ENCODE results near the gene ADAMTSL4. TPM values are rescaled to one million over a fixed set of nuclear protein-coding genes. Genes with fewer than 3 reads are reported as not detected.
"Not testable (repeated sequence)": the region's sequence is repeated elsewhere in the genome, so short reads cannot be mapped to it uniquely, and the experiment has no call there.

The ADAMTSL4 gene
- total and polyA plus RNA-seq, 9 of the 15 experiments (the other 6 are each of a cell fraction or from before 2014, with no cell fraction given) = 12.7 to 212 (median 35.6) TPM

- peaks cover 11 to 17% of the 10 kb centered on the region in 2 experiments; a peak in 4 of 5 replicates for H3K4me1 ChIP-seq (replicated peaks in 1 of 2; ENCODE audit: control insufficient read depth in 2 of 2, insufficient read depth in 2 of 2, low read length in 2 of 2)
- no peaks in the 10 kb centered on the region for H4K20me1 ChIP-seq (replicated peaks; ENCODE audit: control insufficient read depth, insufficient read depth, low read length)
- no peak for TF ChIP-seq ZNF707 (CRISPR knock-in tag; conservative IDR thresholded peaks at IDR 0.05)
- TF ChIP-seq ZNF121 (CRISPR knock-in tag; conservative IDR thresholded peaks at IDR 0.05) = peak; percentile 84
- H3K4me2 ChIP-seq (ENCODE audit: insufficient read depth, low read length) = no peak overlapping the region
- no peaks in the 10 kb centered on the region; the same call in 1 of the 3 replicates for H3K36me3 ChIP-seq (ENCODE audit: control insufficient read depth, insufficient read depth, low read length)
- intact Hi-C loops (cut with micrococcal nuclease) (no loop called here), in situ Hi-C loops (cut with MboI) (no loop called here)
- no peak overlapping the region for H3K4me3 ChIP-seq
- no peak overlapping the region for H2AFZ ChIP-seq (ENCODE audit: low read depth, low read length)
- H3K27me3 ChIP-seq (ENCODE audit: control insufficient read depth in 2 of 2, insufficient read depth in 2 of 2, low read length in 2 of 2) = no peaks in the 10 kb centered on the region
- BruUV-seq (replicated peaks) = no TSS peak
- H3K27ac ChIP-seq (ENCODE audit: extremely low read depth, low read depth, low read length) = no peak overlapping the region
- H3K9ac ChIP-seq (ENCODE audit: insufficient read depth in 1 of 2, low read depth in 2 of 2, low read length in 2 of 2) = no peak overlapping the region
- H3K9me3 ChIP-seq (replicated peaks; ENCODE audit: control insufficient read depth, insufficient read depth, low read depth, low read length) = no peaks in the 10 kb centered on the region
- no peak for DNase-seq (ENCODE audit: extremely low read depth in 1 of 4, low spot score in 3 of 4)
- ChIA-PET POLR2A (no interaction called here), CTCF (ENCODE audit: low intra/inter-chr PET ratio) (no interaction called here)
- no peak for ATAC-seq
- no peak for FAIRE-seq
- no peaks in the 10 kb centered on the region for H3K9me1 ChIP-seq (ENCODE audit: control insufficient read depth, insufficient read depth, low read length)
- H3K79me2 ChIP-seq (ENCODE audit: control insufficient read depth, insufficient read depth, low read length) = no peaks in the 10 kb centered on the region
Measured at GRCh38 chr1:150601540-150601939, 52.3 kb downstream of the ADAMTSL4 start.

- DNase-seq (ENCODE audit: extremely low read depth in 1 of 4, low spot score in 3 of 4); FAIRE-seq; in situ Hi-C loops (cut with MboI); ATAC-seq; H3K9me1 ChIP-seq (ENCODE audit: control insufficient read depth, insufficient read depth, low read length); H3K79me2 ChIP-seq (ENCODE audit: control insufficient read depth, insufficient read depth, low read length); H3K27ac ChIP-seq (ENCODE audit: extremely low read depth, low read depth, low read length); H3K36me3 ChIP-seq (ENCODE audit: control insufficient read depth, insufficient read depth, low read length); H3K4me3 ChIP-seq; H2AFZ ChIP-seq (ENCODE audit: low read depth, low read length); intact Hi-C loops (cut with micrococcal nuclease); CTCF ChIA-PET (ENCODE audit: low intra/inter-chr PET ratio); H3K4me2 ChIP-seq (ENCODE audit: insufficient read depth, low read length); H3K9me3 ChIP-seq (replicated peaks; ENCODE audit: control insufficient read depth, insufficient read depth, low read depth, low read length); H3K9ac ChIP-seq (ENCODE audit: insufficient read depth in 1 of 2, low read depth in 2 of 2, low read length in 2 of 2); BruUV-seq (replicated peaks); H4K20me1 ChIP-seq (replicated peaks; ENCODE audit: control insufficient read depth, insufficient read depth, low read length); H3K27me3 ChIP-seq (ENCODE audit: control insufficient read depth in 2 of 2, insufficient read depth in 2 of 2, low read length in 2 of 2): not testable (repeated sequence)
- POLR2A ChIA-PET = interaction anchor here (0.6 to 2.3 kb wide), 3 partner anchors 8 to 95 kb away, joined by 3 to 9 read pairs (median 4); no protein-coding TSS in a partner anchor
- H3K4me1 ChIP-seq (replicated peaks in 1 of 2; ENCODE audit: control insufficient read depth in 2 of 2, insufficient read depth in 2 of 2, low read length in 2 of 2) = peaks cover 11 to 17% of the 10 kb centered on the region in 2 experiments; a peak in 4 of 5 replicates
- 83% methylated on average over 9 of the region's 12 CpGs for WGBS (ENCODE audit: insufficient coverage, low coverage, missing lambda C conversion rate)
Measured at GRCh38 chr1:150602372-150602771, 53.2 kb downstream of the ADAMTSL4 start.

Data from K562 (cell line).